K562 (cell line): Measurements from ENCODE around the gene DTNBP1. TPM values are rescaled to one million over a fixed set of nuclear protein-coding genes. Genes with fewer than 3 reads are reported as not detected.

Source experiments
- BRD4 ChIP-seq: fragments of 200-600 bp; sonication (generic); IDR thresholded peaks from 2 replicates; pipeline ENCODE4 v1.6.1; 2017; ENCODE audit warnings: inconsistent platforms
- BRF1 ChIP-seq: IDR thresholded peaks from 3 replicates; pipeline ENCODE4 v1.6.1; 2011; ENCODE audit warnings: borderline replicate concordance, mild to moderate bottlenecking; ENCODE audit not compliant: insufficient read length; ENCODE audit errors: extremely low read depth
- C11orf30 ChIP-seq: fragments of 450-650 bp; IDR thresholded peaks from 2 replicates; pipeline ENCODE4 v1.6.1; 2016; ENCODE audit warnings: low read depth, mild to moderate bottlenecking
- CSDE1 ChIP-seq, 2 experiments: fragments of 450-650 bp; IDR thresholded peaks; 2 replicates each; pipeline ENCODE4 v1.6.1; 2016; ENCODE audit warnings: mild to moderate bottlenecking in 1 of 2
- HDAC6 ChIP-seq: IDR thresholded peaks from 2 replicates; pipeline ENCODE4 v1.6.1; 2012; ENCODE audit warnings: low read depth, mild to moderate bottlenecking, control low read depth, inconsistent platforms, low read length, moderate library complexity
- HNRNPUL1 ChIP-seq: fragments of 200-400 bp; formaldehyde crosslinking; IDR thresholded peaks from 2 replicates; pipeline ENCODE4 v1.6.1; 2017; ENCODE audit warnings: low read length
- LEF1 ChIP-seq: fragments of 450-650 bp; IDR thresholded peaks from 2 replicates; pipeline ENCODE4 v1.6.1; 2016; ENCODE audit warnings: mild to moderate bottlenecking
- MED1 ChIP-seq: sonication (generic); formaldehyde crosslinking; IDR thresholded peaks from 2 replicates; pipeline ENCODE4 v1.8.1; 2023; ENCODE audit warnings: missing genetic modification reagents, borderline replicate concordance
- SOX6 ChIP-seq: fragments of 450-650 bp; IDR thresholded peaks from 2 replicates; pipeline ENCODE4 v1.6.1; 2014; ENCODE audit warnings: mild to moderate bottlenecking
- TCF3 ChIP-seq: sonication (generic); formaldehyde crosslinking; IDR thresholded peaks from 2 replicates; pipeline ENCODE4 v1.4.0; 2020; ENCODE audit warnings: mild to moderate bottlenecking, missing genetic modification reagents
- ZFP36 ChIP-seq: fragments of 150-350 bp; IDR thresholded peaks from 2 replicates; pipeline ENCODE4 v1.6.1; 2018; ENCODE audit warnings: low read length, low read depth; ENCODE audit not compliant: partially characterized antibody
- polyA plus RNA-seq, 8 experiments: library from polyadenylated mRNA; depleted of rRNA in 4 of 8; stranded (reverse) in 5 of 8; unstranded in 3 of 8; fragments of >200 nt; fragmentation: Nextera tagmentation in 2 of 8; fragmentation: Illumina TruSeq in 1 of 8; extraction: Ambion mirVana in 2 of 8; extraction: Trizol in 1 of 8; gene quantifications; 2 replicates each; pipeline versions ENCODE4 v1.2.1 to v1.2.3, GENCODE V29; 2011 to 2014; ENCODE audit warnings: inconsistent platforms in 1 of 8, missing spikeins in 1 of 8
- total RNA-seq, 7 experiments: library from RNA; depleted of rRNA in 6 of 7; stranded (reverse); fragments of >200 nt in 6 of 7; fragmentation: Illumina TruSeq in 2 of 7; extraction: Trizol in 2 of 7; gene quantifications; 2 replicates each; pipeline versions ENCODE4 v1.2.1 to v1.2.3, GENCODE V29; 2011 to 2021; ENCODE audit warnings: low replicate concordance in 1 of 7
- TF ChIP-seq, protein P1 (sequence below), 2 experiments: IDR thresholded peaks in 1 of 2; conservative IDR thresholded peaks in 1 of 2; 2 replicates each; pipeline ENCODE4 v1.6.1; 2016; ENCODE audit warnings: low read depth in 2 of 2, mild to moderate bottlenecking in 1 of 2, missing compliant biosample characterization in 1 of 2, missing genetic modification characterization in 1 of 2, moderate library complexity in 1 of 2
- TF ChIP-seq, protein P2 (sequence below): fragments of 450-650 bp; IDR thresholded peaks from 2 replicates; pipeline ENCODE4 v1.6.1; 2016; ENCODE audit warnings: mild to moderate bottlenecking, moderate library complexity

Gene DTNBP1
- total and polyA plus RNA-seq, 9 of the 15 experiments (the other 6 are each of a cell fraction or from before 2014, with no cell fraction given) = 16.7 to 54.5 (median 21.4) TPM

GRCh38 chr6:15569035-15569995, 93.5 kb downstream of the DTNBP1 start (continued):
- TF ChIP-seq, protein P1, sequence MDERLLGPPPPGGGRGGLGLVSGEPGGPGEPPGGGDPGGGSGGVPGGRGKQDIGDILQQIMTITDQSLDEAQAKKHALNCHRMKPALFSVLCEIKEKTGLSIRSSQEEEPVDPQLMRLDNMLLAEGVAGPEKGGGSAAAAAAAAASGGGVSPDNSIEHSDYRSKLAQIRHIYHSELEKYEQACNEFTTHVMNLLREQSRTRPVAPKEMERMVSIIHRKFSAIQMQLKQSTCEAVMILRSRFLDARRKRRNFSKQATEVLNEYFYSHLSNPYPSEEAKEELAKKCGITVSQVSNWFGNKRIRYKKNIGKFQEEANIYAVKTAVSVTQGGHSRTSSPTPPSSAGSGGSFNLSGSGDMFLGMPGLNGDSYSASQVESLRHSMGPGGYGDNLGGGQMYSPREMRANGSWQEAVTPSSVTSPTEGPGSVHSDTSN (CRISPR knock-in tag; IDR thresholded peaks at IDR 0.05; ENCODE audit: low read depth) = no peak
- TF ChIP-seq, protein P1 (tag; conservative IDR thresholded peaks at IDR 0.05; ENCODE audit: low read depth) = no peak
- TF ChIP-seq MED1 (CRISPR knock-in tag) (no peak), HDAC6 (no peak), C11orf30 (peak; percentile 35; the same call in 1 of the 2 replicates), HNRNPUL1 (no peak), TCF3 (CRISPR knock-in tag) (peak; percentile 46), BRF1 (no peak), CSDE1 (IDR thresholded peaks at IDR 0.05) (no peak), SOX6 (peak; percentile 39; the same call in 1 of the 2 replicates), ZFP36 (no peak), BRD4 (no peak; the same call in 1 of the 2 replicates), LEF1 (peak; percentile 57; the same call in 1 of the 2 replicates)
- TF ChIP-seq, protein P2, sequence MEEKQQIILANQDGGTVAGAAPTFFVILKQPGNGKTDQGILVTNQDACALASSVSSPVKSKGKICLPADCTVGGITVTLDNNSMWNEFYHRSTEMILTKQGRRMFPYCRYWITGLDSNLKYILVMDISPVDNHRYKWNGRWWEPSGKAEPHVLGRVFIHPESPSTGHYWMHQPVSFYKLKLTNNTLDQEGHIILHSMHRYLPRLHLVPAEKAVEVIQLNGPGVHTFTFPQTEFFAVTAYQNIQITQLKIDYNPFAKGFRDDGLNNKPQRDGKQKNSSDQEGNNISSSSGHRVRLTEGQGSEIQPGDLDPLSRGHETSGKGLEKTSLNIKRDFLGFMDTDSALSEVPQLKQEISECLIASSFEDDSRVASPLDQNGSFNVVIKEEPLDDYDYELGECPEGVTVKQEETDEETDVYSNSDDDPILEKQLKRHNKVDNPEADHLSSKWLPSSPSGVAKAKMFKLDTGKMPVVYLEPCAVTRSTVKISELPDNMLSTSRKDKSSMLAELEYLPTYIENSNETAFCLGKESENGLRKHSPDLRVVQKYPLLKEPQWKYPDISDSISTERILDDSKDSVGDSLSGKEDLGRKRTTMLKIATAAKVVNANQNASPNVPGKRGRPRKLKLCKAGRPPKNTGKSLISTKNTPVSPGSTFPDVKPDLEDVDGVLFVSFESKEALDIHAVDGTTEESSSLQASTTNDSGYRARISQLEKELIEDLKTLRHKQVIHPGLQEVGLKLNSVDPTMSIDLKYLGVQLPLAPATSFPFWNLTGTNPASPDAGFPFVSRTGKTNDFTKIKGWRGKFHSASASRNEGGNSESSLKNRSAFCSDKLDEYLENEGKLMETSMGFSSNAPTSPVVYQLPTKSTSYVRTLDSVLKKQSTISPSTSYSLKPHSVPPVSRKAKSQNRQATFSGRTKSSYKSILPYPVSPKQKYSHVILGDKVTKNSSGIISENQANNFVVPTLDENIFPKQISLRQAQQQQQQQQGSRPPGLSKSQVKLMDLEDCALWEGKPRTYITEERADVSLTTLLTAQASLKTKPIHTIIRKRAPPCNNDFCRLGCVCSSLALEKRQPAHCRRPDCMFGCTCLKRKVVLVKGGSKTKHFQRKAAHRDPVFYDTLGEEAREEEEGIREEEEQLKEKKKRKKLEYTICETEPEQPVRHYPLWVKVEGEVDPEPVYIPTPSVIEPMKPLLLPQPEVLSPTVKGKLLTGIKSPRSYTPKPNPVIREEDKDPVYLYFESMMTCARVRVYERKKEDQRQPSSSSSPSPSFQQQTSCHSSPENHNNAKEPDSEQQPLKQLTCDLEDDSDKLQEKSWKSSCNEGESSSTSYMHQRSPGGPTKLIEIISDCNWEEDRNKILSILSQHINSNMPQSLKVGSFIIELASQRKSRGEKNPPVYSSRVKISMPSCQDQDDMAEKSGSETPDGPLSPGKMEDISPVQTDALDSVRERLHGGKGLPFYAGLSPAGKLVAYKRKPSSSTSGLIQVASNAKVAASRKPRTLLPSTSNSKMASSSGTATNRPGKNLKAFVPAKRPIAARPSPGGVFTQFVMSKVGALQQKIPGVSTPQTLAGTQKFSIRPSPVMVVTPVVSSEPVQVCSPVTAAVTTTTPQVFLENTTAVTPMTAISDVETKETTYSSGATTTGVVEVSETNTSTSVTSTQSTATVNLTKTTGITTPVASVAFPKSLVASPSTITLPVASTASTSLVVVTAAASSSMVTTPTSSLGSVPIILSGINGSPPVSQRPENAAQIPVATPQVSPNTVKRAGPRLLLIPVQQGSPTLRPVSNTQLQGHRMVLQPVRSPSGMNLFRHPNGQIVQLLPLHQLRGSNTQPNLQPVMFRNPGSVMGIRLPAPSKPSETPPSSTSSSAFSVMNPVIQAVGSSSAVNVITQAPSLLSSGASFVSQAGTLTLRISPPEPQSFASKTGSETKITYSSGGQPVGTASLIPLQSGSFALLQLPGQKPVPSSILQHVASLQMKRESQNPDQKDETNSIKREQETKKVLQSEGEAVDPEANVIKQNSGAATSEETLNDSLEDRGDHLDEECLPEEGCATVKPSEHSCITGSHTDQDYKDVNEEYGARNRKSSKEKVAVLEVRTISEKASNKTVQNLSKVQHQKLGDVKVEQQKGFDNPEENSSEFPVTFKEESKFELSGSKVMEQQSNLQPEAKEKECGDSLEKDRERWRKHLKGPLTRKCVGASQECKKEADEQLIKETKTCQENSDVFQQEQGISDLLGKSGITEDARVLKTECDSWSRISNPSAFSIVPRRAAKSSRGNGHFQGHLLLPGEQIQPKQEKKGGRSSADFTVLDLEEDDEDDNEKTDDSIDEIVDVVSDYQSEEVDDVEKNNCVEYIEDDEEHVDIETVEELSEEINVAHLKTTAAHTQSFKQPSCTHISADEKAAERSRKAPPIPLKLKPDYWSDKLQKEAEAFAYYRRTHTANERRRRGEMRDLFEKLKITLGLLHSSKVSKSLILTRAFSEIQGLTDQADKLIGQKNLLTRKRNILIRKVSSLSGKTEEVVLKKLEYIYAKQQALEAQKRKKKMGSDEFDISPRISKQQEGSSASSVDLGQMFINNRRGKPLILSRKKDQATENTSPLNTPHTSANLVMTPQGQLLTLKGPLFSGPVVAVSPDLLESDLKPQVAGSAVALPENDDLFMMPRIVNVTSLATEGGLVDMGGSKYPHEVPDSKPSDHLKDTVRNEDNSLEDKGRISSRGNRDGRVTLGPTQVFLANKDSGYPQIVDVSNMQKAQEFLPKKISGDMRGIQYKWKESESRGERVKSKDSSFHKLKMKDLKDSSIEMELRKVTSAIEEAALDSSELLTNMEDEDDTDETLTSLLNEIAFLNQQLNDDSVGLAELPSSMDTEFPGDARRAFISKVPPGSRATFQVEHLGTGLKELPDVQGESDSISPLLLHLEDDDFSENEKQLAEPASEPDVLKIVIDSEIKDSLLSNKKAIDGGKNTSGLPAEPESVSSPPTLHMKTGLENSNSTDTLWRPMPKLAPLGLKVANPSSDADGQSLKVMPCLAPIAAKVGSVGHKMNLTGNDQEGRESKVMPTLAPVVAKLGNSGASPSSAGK = peak; percentile 64
